Left colon (tissue), 2 donors: ENCODE data around the gene KCNQ1. TPM values are rescaled to one million over a fixed set of nuclear protein-coding genes. Genes with fewer than 3 reads are reported as not detected.

Experiments used
- ATAC-seq: fragments of 200-7000 bp; cut with Tn5 transposase; one replicate; pipeline ENCODE4 v1.9.1; 2020; ENCODE audit warnings: mild to moderate bottlenecking, moderate library complexity
- DNase-seq, 2 donors: peaks; one replicate each; pipeline ENCODE4 v3.0.0-alpha.2; 2020
- intact Hi-C, 2 donors: fragments of 100-400 bp; cut with DNase I in 1 of 2; cut with micrococcal nuclease in 1 of 2; formaldehyde crosslinking; loops; one replicate each; pipeline versions ENCODE4 v1.11.2 to v1.14.0; 2022; cut with DNase I, micrococcal nuclease
- total RNA-seq, 2 donors: library from RNA; stranded (reverse); fragmentation: NEBNext Ultra II Directional; extraction: Animal tissue kit (Norgen Biotek cat#: 25700); gene quantifications; one replicate each; pipeline ENCODE4 v1.2.1, GENCODE V29; 2021
- donor health status: DM: no; HTN: no; CAD: no.
- donor health status: DM: yes; HTN: yes; CAD: no.

Gene KCNQ1
- total RNA-seq, 2 donors from 2014 or later, result 42.8 to 56.8 TPM

DNA sequence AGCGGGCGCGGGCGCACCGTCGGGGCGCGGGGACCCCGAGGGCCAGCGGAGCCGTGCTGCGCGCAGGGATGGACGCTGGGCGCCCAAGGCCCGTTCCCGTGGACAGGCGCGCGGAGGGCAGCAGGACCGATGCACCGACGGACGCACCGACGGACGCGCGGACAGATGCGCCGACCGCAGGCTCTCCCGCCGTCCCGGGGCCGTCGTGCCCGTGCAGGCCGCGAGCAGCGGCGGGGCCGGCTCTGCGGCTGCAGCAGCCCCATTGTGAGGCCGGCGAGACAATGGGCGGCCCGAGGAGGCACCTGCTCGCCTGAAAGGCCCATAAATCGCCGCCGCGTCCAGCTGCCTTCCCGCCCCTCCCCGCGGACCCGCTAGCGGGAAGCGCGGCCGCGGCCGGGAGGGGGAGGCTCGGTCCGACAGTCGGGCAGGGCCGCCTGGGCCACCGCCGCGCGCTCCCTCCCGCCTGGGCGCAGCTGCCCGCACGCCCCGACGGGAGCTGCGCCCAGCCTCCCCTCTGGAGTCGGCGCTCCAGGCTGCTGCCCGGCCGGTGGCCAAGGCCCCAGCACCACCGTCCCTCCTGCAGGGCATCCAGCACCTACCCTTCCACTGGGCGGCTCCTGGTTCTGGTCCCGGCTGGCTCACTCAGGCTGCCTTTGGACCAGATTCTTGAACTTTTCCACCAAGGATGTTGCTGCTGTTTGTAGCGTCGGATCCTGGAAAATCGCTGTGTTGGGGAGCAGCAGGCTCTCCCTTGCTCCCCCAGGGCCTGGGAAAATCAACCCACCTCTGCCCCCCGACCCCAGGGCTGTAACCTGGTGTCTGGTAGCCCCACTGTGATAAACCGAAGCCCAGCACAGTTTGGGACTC lies 425.0 kb downstream of the KCNQ1 start:
- ATAC-seq, result peak; percentile 11
- DNase-seq, result no peak
- intact Hi-C loops, result no loop called here

DNA sequence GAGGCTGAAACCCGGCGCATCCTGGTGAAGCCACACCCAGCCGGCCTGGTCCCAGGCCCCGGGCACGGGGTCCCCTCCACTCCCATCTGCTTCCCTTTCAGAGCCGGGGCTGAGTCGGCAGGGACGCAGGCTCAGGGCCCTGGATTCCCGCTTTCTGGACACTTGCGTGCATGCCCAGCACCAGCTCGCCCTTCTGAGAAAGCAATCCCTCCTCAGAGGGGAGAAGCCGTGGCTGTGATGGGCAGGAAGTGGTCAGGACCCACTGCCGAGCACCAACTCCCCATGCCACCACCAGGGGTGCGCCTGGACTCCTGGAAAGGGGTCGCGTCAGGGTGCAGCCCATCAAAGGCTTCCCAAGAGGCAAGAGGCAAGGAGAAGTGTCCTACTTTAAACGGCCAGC lies 425.7 kb downstream of the KCNQ1 start:
- intact Hi-C loops, result no loop called here
- ATAC-seq (no peak), DNase-seq (no peak)

DNA sequence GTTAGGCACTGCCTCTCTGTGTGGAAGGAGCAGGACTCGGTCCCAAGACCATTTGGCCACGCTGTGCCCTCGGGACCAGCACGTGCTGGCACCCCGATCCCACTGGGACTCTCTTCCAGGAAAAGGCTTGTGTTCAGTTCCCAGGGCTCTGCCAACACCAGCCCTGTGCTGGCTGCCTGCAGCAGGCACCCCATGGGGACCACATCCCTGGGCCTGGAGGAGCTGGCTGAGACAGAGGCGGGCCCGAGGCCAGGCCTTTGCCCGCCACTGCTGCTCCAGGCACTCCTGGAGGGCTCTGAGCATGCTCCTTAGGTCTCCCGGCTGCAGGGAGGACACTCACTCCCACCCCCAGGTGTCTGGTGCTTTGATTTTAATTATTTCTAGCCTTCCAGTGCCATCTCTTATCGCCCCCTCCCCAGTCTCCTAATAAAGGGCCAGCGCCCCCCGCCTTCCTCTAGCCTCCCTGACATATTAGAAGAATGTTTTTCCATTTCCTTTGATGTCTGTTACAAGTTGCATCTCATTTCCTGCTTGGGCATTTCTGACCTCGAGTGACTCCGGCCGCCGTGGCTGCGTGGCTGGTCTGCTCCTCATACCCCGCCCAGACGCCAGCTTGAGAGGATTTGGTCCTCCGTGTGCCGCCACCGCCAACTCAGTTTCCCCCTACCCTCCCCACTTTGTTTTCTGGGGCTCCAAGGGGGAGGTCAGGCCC lies 426.3 kb downstream of the KCNQ1 start:
- DNase-seq (no peak), ATAC-seq (no peak)
- intact Hi-C loops, result no loop called here

DNA sequence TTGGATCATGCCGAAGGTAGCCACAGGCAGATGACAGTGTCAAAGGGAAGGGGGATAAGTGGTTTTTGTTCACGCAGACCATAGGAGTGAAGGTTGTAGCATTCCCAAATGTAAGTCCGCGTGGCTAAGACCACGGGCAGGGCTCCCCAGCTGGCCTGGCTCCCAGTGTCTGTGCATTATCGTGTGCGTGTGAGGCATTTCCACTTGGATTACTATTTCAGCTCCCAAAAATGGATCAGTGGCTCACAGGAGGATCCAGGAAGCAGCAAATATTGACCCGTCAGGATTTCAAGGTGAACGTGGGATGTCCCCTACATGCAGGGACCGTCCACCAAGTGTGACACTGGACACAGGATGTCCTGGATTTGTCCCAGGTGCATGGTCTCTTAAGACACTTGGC lies 430.2 kb downstream of the KCNQ1 start:
- intact Hi-C loops, result no loop called here
- ATAC-seq (no peak), DNase-seq (no peak)

DNA sequence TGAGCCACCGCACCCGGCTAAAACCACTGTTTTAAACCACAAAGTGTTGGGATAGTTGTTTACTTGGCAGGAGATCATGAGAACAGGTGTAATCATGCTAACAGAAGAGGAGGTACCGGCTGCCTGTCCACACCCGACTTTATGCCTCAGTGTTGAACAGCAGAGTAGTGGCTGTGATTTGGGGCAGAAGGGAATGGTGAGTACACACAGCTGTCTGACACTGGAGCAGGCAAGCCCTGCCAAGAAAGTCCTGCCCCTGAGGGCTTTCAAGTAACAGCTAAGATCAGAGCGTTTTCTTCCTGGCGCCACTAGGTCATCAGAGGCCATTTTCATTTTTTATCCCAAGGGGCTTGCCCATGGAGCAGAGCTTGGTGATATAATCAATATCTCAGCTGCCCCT lies 432.7 kb downstream of the KCNQ1 start:
- DNase-seq (no peak), ATAC-seq (peak; percentile 85)
- intact Hi-C loops, result no loop called here

DNA sequence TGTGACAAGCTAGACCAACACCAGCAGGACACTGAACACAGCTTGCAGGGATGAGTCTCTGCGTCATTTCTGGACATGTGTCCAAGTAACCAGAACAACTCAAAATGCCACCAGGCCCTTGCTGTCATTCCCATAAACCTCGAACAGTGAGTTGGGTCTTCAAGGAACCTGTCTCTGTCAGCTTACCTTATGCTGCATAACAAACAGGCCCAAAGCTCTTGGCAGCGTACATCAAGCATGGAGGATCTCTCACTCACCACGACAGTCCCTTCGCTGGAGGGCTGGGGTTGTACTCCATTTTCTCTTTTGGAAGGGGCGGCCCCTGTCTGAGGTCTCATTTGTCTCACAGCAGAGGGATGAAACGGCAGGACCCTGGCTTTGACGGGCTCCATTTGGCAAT lies 434.0 kb downstream of the KCNQ1 start:
- intact Hi-C loops, result no loop called here
- ATAC-seq, result no peak

DNA sequence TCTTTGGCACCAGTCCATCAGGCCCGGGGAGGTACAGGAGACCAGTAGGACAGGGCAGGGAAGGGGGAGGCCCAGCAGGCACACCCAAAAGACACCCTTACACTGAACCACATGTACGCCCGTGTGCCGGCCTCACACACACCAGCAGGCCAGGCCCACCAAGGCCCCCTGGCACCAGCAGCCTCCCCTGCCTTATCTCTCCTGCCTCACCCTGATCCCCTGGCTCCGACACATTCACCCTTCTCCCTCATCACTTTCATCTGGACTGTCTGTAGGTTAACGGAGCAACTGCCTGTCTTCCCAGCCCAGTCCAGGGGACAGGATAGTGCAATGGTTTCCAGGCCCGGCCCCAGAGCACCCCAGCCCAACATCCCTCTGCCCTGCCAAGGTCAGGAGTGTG lies 435.8 kb downstream of the KCNQ1 start:
- no peak for ATAC-seq
- DNase-seq, result no peak
- intact Hi-C loops, result loop anchor here in 1 of 2 donors (10.0 kb wide), 1 partner anchor 176 kb away; no protein-coding TSS in a partner anchor

More for the DNA sequence above, 434.0 kb downstream of the KCNQ1 start:
- DNase-seq, result no peak

DNA sequence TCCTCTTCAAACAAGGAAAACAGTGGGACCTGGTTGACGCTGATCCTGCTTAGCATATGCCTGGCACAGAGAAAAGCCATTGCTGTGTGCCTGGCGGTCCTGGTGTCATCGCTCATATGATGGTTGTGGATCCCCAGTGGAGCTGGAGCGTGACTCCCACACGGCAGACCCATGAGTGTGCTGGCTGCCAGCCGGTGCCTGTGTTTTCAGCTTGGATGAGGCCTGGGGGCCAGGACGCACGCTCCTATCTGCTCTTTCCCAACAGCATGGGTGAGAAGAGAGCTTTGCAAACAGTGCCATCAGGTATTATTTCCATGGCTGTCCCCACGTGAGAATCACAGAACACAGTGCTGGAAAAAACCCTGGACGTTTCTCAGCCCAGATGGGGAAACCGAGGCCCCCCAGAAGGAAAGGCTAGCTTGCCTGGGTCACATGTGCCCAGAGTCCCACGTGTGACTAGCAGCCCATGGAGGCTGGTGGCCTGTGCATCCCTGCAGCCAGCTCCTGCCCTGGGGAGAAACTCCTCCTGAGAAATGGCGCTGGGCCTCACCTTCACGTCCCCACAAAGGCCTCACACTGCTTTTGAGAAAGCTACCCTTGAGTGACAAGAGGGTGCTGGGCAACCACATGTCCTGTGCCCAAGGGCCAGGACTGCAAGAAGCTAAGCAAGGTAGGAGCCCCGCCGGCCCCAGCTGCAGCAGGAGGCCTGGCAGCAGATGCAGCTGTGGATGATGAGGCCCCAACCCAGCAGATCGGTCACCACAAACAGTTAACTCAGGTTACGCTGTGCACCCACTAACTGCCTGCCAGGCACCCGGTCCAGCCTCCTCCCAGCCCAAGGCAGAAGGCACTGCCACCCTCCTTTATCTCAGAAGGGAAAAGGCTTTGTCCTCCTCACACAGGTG lies 436.5 kb downstream of the KCNQ1 start:
- DNase-seq (no peak), ATAC-seq (no peak)
- intact Hi-C loops, result loop anchor here in 1 of 2 donors (10.0 kb wide), 1 partner anchor 177 kb away; no protein-coding TSS in a partner anchor

DNA sequence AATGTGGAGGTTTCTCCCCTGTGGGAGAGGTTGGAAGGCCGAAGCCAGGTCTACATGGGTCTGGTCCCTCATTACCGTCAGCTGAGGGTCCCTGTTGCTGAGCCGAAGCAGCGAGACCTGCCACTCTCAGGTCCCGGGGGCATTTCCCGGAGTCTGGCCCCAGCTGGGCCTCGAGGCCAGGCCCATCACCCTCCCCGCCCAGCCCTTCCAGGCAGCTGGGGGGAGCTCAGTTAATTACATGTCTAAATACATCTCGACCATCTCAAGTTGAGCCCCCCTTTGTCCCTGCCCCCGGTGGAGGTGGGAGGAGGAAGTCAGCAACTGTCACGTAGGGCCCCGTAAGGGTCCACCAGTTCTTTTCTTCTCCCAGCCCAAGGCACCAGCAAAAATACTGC lies 437.2 kb downstream of the KCNQ1 start:
- intact Hi-C loops, result loop anchor here in 1 of 2 donors (10.0 kb wide), 1 partner anchor 177 kb away; no protein-coding TSS in a partner anchor
- no peak for DNase-seq
- ATAC-seq, result no peak

DNA sequence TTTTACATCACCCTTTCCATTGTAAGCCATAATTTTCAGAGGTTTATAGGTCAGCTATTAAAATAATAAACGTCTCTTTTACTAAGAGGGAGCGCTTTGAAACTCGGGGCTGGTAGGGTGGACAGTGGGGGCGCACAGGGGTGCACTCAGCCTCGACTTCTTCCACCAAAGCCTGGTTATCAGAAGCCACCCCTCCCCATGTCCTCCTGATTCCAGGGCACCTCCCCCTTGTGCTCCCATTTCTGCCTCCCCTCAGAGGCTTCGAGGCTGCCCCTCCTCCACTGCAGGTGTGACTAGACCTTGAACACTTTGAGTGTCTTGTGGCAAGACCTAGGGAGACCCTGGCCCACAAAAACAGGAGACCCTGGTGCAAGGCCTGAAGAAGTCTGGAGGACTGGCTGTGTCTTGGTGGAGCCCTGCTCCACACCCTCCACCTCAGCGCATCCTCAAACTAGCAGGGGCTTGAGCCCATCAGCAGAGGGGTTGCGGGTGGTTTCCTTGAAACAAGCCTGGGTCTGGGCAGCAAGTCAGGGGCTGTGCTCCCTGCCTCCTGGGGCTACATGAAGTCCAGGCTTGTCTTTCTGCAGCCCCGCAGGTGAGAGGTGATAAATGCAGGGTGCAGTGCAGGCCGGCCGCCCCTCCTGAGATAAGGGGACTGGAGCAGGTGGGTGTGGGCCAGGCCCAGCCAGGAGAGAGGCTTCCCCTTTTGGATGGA lies 437.7 kb downstream of the KCNQ1 start:
- DNase-seq (no peak), ATAC-seq (no peak)
- intact Hi-C loops, result loop anchor here in 1 of 2 donors (10.0 kb wide), 1 partner anchor 178 kb away; no protein-coding TSS in a partner anchor

DNA sequence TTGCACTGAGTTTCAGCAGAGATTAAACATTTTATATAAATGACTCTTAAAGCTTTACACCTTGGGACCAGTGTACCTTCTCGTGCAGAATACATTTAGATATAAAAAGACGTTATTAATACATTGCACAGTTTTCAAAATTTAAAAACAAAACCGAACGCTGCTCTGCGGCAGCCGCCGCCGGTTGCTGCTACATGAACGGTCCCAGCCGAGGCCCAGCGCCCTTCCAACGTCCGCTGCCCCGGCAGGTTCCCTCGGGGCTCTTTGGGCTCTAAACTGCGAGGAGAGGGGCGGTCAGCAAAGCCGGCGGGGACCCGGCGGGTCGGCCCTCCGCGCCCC lies 438.8 kb downstream of the KCNQ1 start:
- no peak for ATAC-seq
- intact Hi-C loops, result loop anchor here in 1 of 2 donors (10.0 kb wide), 1 partner anchor 179 kb away; no protein-coding TSS in a partner anchor
- DNase-seq, result peak in 1 of 2 donors; percentile 27

DNA sequence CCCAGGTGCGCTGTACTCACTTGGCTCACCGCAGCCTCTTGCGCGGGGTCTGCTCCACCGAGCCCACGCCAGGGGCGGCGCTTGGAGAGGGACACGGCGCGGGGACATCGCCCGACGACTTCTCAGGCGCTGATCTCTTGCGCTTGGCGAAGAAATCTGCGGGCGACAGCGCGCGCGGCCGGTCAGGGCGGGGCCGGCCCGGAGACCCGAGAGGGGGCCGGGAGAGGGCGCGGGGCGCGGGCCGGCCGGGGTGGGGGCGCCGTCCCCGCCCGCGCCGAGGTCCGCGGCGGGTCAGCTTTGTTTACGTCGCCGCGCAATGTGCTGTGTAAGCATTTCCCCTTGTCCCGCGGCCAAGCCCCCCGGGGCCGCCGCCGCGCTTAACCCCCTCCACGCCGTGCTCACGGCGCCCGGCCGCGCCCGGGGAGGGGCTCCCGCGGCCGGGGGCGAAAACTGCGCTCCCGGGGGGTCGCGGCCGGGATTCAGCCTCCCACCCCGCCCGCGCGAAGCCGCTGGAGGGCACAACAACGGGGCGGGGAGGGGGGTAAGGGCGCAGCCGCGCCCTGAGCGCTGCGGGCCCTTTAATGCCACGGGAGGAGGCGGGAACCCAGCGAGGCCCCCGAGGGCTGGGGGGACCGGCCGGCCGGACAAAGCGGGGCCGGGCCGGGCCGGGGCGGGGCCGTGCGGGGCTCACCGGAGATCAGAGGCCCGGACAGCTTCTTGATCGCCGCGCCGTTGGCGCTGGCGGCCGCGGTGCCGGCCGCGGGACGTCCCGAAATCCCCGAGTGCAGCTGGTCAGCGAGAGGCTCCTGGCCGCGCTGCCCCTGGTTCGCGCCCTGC lies 439.4 kb downstream of the KCNQ1 start:
- ATAC-seq (no peak), DNase-seq (no peak)
- intact Hi-C loops, result loop anchor here in 1 of 2 donors (10.0 kb wide), 1 partner anchor 179 kb away; no protein-coding TSS in a partner anchor

DNA sequence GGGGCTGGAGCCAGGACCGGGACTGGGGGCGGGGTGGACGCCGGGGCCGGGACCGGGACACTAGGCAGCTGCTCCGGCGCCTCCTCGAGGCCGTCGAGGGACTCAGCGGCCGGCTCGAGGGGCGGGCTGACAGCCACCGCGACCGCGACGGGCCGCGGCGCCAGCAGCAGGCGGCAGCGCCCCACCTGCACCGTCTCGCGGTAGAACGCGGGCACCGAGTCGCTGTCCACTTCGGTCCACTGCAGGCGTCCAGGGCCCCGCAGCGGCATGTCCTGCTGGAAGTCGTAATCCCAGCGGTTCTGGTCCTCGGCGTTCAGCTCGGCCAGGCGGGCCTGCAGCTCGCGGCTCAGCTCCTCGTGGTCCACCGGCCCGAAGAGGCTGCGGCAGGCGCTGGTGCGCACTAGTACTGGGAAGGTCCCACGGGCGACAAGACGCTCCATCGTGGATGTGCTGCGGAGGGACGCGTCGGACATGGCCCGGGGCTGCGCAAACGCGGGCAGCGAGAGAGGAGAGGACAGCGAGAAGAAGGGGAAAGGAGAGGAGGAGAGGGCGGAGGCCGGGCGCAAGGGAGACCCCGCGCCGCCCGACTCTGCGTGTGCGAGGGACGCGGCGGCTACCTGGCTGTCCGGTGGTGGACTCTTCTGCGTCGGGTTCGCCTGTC lies 440.3 kb downstream of the KCNQ1 start:
- ATAC-seq (peak; percentile 52), DNase-seq (peak; percentile 47 to 68)
- intact Hi-C loops, result loop anchor here in 1 of 2 donors (10.0 kb wide), 1 partner anchor 180 kb away; no protein-coding TSS in a partner anchor

DNA sequence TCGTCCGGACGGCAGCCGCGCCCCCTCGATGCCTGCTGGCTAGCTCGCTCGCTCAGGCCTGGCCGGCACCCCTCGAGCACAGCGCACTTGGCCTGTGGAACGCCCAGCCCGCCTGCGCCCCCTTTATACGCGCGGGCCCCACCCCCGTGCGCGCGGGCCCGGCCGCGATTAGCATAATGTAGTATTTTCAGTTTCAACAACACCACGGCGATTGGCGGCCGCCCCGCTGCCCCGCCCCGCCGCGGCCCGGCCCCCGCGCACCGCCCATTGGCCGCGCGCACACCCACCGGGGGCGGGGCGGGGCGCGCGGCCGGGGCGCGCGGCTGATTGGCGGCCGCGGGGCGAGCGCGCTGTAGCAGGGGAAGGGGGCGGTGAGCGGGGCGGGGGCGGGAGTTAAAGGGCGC lies 440.9 kb downstream of the KCNQ1 start, which contains the start of gene CDKN1C:
Gene CDKN1C (minus strand): TSS at position 98 of the 404 bp plus-strand sequence. CDS start 319 bp downstream, outside the sequence.
- ATAC-seq (peak; percentile 74), DNase-seq (peak; percentile 86 to 88)
- intact Hi-C loops, result loop anchor here in 1 of 2 donors (10.0 kb wide), 1 partner anchor 181 kb away; no protein-coding TSS in a partner anchor

DNA sequence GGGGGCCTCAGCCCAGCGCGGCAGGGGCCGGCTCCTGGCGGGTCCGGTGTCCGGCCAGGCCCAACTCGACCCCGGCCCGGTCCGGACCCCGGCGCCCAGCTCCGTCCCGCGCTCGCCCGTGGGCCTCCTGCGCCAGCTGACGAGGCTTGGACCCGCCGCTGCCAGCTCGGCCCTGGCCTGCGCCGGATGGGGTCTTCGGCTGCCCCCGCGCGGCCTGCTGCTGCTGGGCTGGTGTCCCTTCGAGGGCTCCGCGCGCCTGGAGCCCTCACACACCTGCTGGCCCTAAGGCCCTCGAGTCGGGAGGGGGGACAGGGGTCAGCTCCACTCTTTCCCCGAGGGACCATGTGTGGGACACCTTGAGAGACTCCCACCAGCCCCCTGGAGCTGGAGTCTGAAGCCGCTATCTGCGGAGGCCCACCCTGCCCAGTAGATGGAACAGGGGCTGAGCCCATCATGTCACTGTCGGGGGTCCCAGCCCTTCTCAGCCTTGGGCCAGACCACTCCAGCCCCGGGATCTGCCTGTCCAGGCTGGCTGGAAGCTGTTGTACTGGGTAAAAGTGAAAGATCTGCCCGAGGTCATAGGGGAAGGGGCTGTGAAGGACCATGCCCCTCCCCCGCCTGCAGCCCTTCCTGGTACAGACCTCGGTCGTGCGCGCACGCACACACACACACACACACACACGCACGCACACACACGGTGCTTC lies 441.5 kb downstream of the KCNQ1 start:
- intact Hi-C loops, result loop anchor here in 1 of 2 donors (10.0 kb wide), 1 partner anchor 182 kb away; no protein-coding TSS in a partner anchor
- DNase-seq (peak; percentile 39 to 62), ATAC-seq (peak; percentile 2)

DNA sequence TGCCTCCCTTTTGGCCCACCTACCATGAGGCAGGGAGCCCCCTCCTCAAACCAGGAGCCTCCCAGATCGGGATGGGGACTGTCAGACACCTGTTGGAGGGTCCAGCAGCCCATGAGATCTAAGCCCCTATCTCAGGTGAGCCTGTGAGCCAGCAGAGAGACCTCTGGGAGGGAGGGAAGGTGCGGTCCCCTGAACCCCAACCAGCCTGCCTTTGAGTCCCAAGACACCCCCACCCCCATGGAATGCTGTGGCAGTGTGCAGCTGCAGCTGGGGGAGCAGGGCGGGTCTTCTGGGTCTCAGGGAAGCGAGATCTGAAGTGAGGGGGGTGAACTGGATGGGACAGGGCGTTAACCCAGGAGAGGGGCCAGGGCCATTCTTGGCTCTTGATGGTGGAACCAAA lies 442.1 kb downstream of the KCNQ1 start:
- no peak for ATAC-seq
- peak in 1 of 2 donors; percentile 27 for DNase-seq
- intact Hi-C loops, result loop anchor here in 1 of 2 donors (10.0 kb wide), 1 partner anchor 182 kb away; no protein-coding TSS in a partner anchor
